ENCODE data around the gene MACROD2.

MACROD2 gene

GRCh38 chr20:16078172-16078898 lies 2083.0 kb downstream of the MACROD2 start:
- Histone ChIP-seq H3K27me3 (ENCODE audit: low read depth, low read length) (no peaks in the 10 kb centered on the region), H3K4me3 (ENCODE audit: low read depth in 1 of 2, low read length in 2 of 2) (no peak overlapping the region), H3K27ac (ENCODE audit: low read length) (no peak overlapping the region), H3K4me1 (ENCODE audit: control insufficient read depth in 1 of 2, insufficient read depth in 2 of 2, low read length in 2 of 2) (no peaks in the 10 kb centered on the region), H3K36me3 (ENCODE audit: control insufficient read depth in 1 of 2, insufficient read depth in 2 of 2, low read length in 2 of 2) (no peaks in the 10 kb centered on the region), H3K9me3 (ENCODE audit: control insufficient read depth in 1 of 2, low read length in 2 of 2) (no peaks in the 10 kb centered on the region)

GRCh38 chr20:16081421-16081820 lies 2086.1 kb downstream of the MACROD2 start:
- H3K36me3 ChIP-seq (ENCODE audit: control insufficient read depth in 1 of 2, insufficient read depth in 2 of 2, low read length in 2 of 2) = no peaks in the 10 kb centered on the region
- H3K9me3 ChIP-seq (ENCODE audit: control insufficient read depth in 1 of 2, low read length in 2 of 2) = no peaks in the 10 kb centered on the region
- no peak overlapping the region for H3K27ac ChIP-seq (ENCODE audit: low read length)
- H3K4me1 ChIP-seq (ENCODE audit: control insufficient read depth in 1 of 2, insufficient read depth in 2 of 2, low read length in 2 of 2) = no peaks in the 10 kb centered on the region
- H3K4me3 ChIP-seq (ENCODE audit: low read depth in 1 of 2, low read length in 2 of 2) = no peak overlapping the region
- no peaks in the 10 kb centered on the region for H3K27me3 ChIP-seq (ENCODE audit: low read depth, low read length)

- no peaks in the 10 kb centered on the region for H3K27me3 ChIP-seq (ENCODE audit: low read depth, low read length)
- H3K4me1 ChIP-seq (ENCODE audit: control insufficient read depth in 1 of 2, insufficient read depth in 2 of 2, low read length in 2 of 2) = no peaks in the 10 kb centered on the region
- H3K4me3 ChIP-seq (ENCODE audit: low read depth in 1 of 2, low read length in 2 of 2) = no peak overlapping the region
- H3K27ac ChIP-seq (ENCODE audit: low read length) = no peak overlapping the region
- H3K9me3 ChIP-seq (ENCODE audit: control insufficient read depth in 1 of 2, low read length in 2 of 2) = no peaks in the 10 kb centered on the region
- no peaks in the 10 kb centered on the region for H3K36me3 ChIP-seq (ENCODE audit: control insufficient read depth in 1 of 2, insufficient read depth in 2 of 2, low read length in 2 of 2)
Measured at GRCh38 chr20:16082051-16082550, 2086.8 kb downstream of the MACROD2 start.

- no peaks in the 10 kb centered on the region for H3K36me3 ChIP-seq (ENCODE audit: control insufficient read depth in 1 of 2, insufficient read depth in 2 of 2, low read length in 2 of 2)
- no peaks in the 10 kb centered on the region for H3K9me3 ChIP-seq (ENCODE audit: control insufficient read depth in 1 of 2, low read length in 2 of 2)
- H3K27me3 ChIP-seq (ENCODE audit: low read depth, low read length) = no peaks in the 10 kb centered on the region
- H3K4me3 ChIP-seq (ENCODE audit: low read depth in 1 of 2, low read length in 2 of 2) = no peak overlapping the region
- no peak overlapping the region for H3K27ac ChIP-seq (ENCODE audit: low read length)
- no peaks in the 10 kb centered on the region for H3K4me1 ChIP-seq (ENCODE audit: control insufficient read depth in 1 of 2, insufficient read depth in 2 of 2, low read length in 2 of 2)
Measured at GRCh38 chr20:16083639-16084280, 2088.4 kb downstream of the MACROD2 start.

GRCh38 chr20:16095226-16095625 lies 2099.9 kb downstream of the MACROD2 start:
- Histone ChIP-seq H3K36me3 (ENCODE audit: control insufficient read depth in 1 of 2, insufficient read depth in 2 of 2, low read length in 2 of 2) (no peaks in the 10 kb centered on the region), H3K4me3 (ENCODE audit: low read depth in 1 of 2, low read length in 2 of 2) (no peak overlapping the region), H3K27me3 (ENCODE audit: low read depth, low read length) (no peaks in the 10 kb centered on the region), H3K9me3 (ENCODE audit: control insufficient read depth in 1 of 2, low read length in 2 of 2) (peaks cover 0 to 4% of the 10 kb centered on the region in 2 donors), H3K4me1 (ENCODE audit: control insufficient read depth in 1 of 2, insufficient read depth in 2 of 2, low read length in 2 of 2) (no peaks in the 10 kb centered on the region), H3K27ac (ENCODE audit: low read length) (no peak overlapping the region)

GRCh38 chr20:16096756-16097326 lies 2101.5 kb downstream of the MACROD2 start:
- Histone ChIP-seq H3K4me1 (ENCODE audit: control insufficient read depth in 1 of 2, insufficient read depth in 2 of 2, low read length in 2 of 2) (no peaks in the 10 kb centered on the region), H3K27me3 (ENCODE audit: low read depth, low read length) (no peaks in the 10 kb centered on the region), H3K9me3 (ENCODE audit: control insufficient read depth in 1 of 2, low read length in 2 of 2) (no peaks in the 10 kb centered on the region), H3K36me3 (ENCODE audit: control insufficient read depth in 1 of 2, insufficient read depth in 2 of 2, low read length in 2 of 2) (no peaks in the 10 kb centered on the region), H3K27ac (ENCODE audit: low read length) (no peak overlapping the region), H3K4me3 (ENCODE audit: low read depth in 1 of 2, low read length in 2 of 2) (no peak overlapping the region)

GRCh38 chr20:16097788-16098187 lies 2102.5 kb downstream of the MACROD2 start:
- Histone ChIP-seq H3K36me3 (ENCODE audit: control insufficient read depth in 1 of 2, insufficient read depth in 2 of 2, low read length in 2 of 2) (no peaks in the 10 kb centered on the region), H3K4me1 (ENCODE audit: control insufficient read depth in 1 of 2, insufficient read depth in 2 of 2, low read length in 2 of 2) (no peaks in the 10 kb centered on the region), H3K4me3 (ENCODE audit: low read depth in 1 of 2, low read length in 2 of 2) (no peak overlapping the region), H3K9me3 (ENCODE audit: control insufficient read depth in 1 of 2, low read length in 2 of 2) (no peaks in the 10 kb centered on the region), H3K27ac (ENCODE audit: low read length) (no peak overlapping the region), H3K27me3 (ENCODE audit: low read depth, low read length) (no peaks in the 10 kb centered on the region)

GRCh38 chr20:16098890-16099639 lies 2103.7 kb downstream of the MACROD2 start:
- Histone ChIP-seq H3K36me3 (ENCODE audit: control insufficient read depth in 1 of 2, insufficient read depth in 2 of 2, low read length in 2 of 2) (no peaks in the 10 kb centered on the region), H3K9me3 (ENCODE audit: control insufficient read depth in 1 of 2, low read length in 2 of 2) (no peaks in the 10 kb centered on the region), H3K27me3 (ENCODE audit: low read depth, low read length) (no peaks in the 10 kb centered on the region), H3K4me3 (ENCODE audit: low read depth in 1 of 2, low read length in 2 of 2) (no peak overlapping the region), H3K27ac (ENCODE audit: low read length) (no peak overlapping the region), H3K4me1 (ENCODE audit: control insufficient read depth in 1 of 2, insufficient read depth in 2 of 2, low read length in 2 of 2) (no peaks in the 10 kb centered on the region)

- H3K36me3 ChIP-seq (ENCODE audit: control insufficient read depth in 1 of 2, insufficient read depth in 2 of 2, low read length in 2 of 2) = no peaks in the 10 kb centered on the region
Measured at GRCh38 chr20:16100111-16100510, 2104.8 kb downstream of the MACROD2 start.

GRCh38 chr20:16100767-16101166 lies 2105.5 kb downstream of the MACROD2 start:
- Histone ChIP-seq H3K27ac (ENCODE audit: low read length) (no peak overlapping the region), H3K4me3 (ENCODE audit: low read depth in 1 of 2, low read length in 2 of 2) (no peak overlapping the region), H3K4me1 (ENCODE audit: control insufficient read depth in 1 of 2, insufficient read depth in 2 of 2, low read length in 2 of 2) (no peaks in the 10 kb centered on the region), H3K27me3 (ENCODE audit: low read depth, low read length) (no peaks in the 10 kb centered on the region), H3K9me3 (ENCODE audit: control insufficient read depth in 1 of 2, low read length in 2 of 2) (no peaks in the 10 kb centered on the region), H3K36me3 (ENCODE audit: control insufficient read depth in 1 of 2, insufficient read depth in 2 of 2, low read length in 2 of 2) (no peaks in the 10 kb centered on the region)

More at GRCh38 chr20:16100111-16100510, 2104.8 kb downstream of the MACROD2 start:
- Histone ChIP-seq H3K27me3 (ENCODE audit: low read depth, low read length) (no peaks in the 10 kb centered on the region), H3K9me3 (ENCODE audit: control insufficient read depth in 1 of 2, low read length in 2 of 2) (no peaks in the 10 kb centered on the region), H3K4me1 (ENCODE audit: control insufficient read depth in 1 of 2, insufficient read depth in 2 of 2, low read length in 2 of 2) (no peaks in the 10 kb centered on the region), H3K27ac (ENCODE audit: low read length) (no peak overlapping the region), H3K4me3 (ENCODE audit: low read depth in 1 of 2, low read length in 2 of 2) (no peak overlapping the region)

Data from muscle layer of duodenum (tissue), 2 donors.